ENCODE measurements around the gene RAPGEF2. TPM values are rescaled to one million over a fixed set of nuclear protein-coding genes. Genes with fewer than 3 reads are reported as not detected.

The RAPGEF2 gene
- total and polyA plus RNA-seq, 3 donors from 2014 or later, result 18.1 to 51.4 (median 38.9) TPM

DNA sequence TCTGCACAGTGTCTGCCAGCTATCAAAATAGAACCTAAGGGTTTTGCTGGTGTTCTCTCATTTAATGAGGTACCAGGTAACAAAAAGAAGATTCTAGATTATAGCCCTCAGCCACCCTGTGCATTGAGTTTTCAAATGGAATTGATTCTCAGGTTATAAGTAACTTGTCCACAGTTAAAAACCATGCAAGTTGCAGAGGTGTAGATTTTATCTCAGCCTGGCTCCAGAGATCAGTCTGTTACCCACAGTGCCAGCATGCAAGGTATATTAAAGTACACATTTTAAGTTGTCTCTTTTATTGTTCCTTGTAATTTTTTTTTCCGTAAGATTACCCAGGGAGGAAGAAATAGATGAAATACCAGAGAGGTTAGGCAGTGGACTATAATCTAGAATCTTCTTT is 59.7 kb downstream of the RAPGEF2 start:
- no peaks in the 10 kb centered on the region for H3K4me1 ChIP-seq
- H3K4me3 ChIP-seq, result no peak overlapping the region
- H3K36me3 ChIP-seq (ENCODE audit: low read depth, missing control alignments), result no peaks in the 10 kb centered on the region
- H3K27ac ChIP-seq, result no peak overlapping the region
- no peak for DNase-seq
- H3K27me3 ChIP-seq, result no peaks in the 10 kb centered on the region
- intact Hi-C loops (cut with DNase I; ENCODE audit: low total_unique reads), result no loop called here
- TF ChIP-seq POLR2A (IDR thresholded peaks at IDR 0.05), result no peak
- no peaks in the 10 kb centered on the region for H3K9me3 ChIP-seq
- 93 to 95% methylated on average over 1 of the region's 1 CpG for WGBS, 2 donors

DNA sequence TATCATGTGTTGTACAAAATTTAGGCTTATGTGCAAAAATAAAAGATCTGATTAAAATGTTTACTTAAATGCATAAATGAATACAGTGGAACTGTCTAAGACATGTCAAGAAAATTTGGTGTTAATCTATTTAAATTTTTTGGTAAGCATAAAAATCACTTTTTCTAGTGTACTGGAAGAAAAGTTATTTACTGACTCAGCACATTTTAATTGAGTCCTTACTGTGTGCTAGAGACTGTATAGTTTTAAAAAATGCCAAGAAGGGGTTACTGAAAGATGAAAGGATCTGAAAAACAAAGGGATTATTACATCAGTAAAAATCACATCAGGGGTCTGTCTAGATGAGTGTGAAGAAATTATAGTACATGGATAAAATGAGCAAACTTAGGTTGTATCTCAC is 60.6 kb downstream of the RAPGEF2 start:
- DNase-seq, result no peak
- Histone ChIP-seq H3K9me3 (no peaks in the 10 kb centered on the region), H3K36me3 (ENCODE audit: low read depth, missing control alignments) (no peaks in the 10 kb centered on the region), H3K4me1 (no peaks in the 10 kb centered on the region), H3K27ac (no peak overlapping the region), H3K27me3 (no peaks in the 10 kb centered on the region), H3K4me3 (no peak overlapping the region)
- intact Hi-C loops (cut with DNase I; ENCODE audit: low total_unique reads), result no loop called here
- TF ChIP-seq POLR2A (IDR thresholded peaks at IDR 0.05), result no peak
- TF ChIP-seq, protein P1, sequence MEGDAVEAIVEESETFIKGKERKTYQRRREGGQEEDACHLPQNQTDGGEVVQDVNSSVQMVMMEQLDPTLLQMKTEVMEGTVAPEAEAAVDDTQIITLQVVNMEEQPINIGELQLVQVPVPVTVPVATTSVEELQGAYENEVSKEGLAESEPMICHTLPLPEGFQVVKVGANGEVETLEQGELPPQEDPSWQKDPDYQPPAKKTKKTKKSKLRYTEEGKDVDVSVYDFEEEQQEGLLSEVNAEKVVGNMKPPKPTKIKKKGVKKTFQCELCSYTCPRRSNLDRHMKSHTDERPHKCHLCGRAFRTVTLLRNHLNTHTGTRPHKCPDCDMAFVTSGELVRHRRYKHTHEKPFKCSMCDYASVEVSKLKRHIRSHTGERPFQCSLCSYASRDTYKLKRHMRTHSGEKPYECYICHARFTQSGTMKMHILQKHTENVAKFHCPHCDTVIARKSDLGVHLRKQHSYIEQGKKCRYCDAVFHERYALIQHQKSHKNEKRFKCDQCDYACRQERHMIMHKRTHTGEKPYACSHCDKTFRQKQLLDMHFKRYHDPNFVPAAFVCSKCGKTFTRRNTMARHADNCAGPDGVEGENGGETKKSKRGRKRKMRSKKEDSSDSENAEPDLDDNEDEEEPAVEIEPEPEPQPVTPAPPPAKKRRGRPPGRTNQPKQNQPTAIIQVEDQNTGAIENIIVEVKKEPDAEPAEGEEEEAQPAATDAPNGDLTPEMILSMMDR (IDR thresholded peaks at IDR 0.05), result no peak

DNA sequence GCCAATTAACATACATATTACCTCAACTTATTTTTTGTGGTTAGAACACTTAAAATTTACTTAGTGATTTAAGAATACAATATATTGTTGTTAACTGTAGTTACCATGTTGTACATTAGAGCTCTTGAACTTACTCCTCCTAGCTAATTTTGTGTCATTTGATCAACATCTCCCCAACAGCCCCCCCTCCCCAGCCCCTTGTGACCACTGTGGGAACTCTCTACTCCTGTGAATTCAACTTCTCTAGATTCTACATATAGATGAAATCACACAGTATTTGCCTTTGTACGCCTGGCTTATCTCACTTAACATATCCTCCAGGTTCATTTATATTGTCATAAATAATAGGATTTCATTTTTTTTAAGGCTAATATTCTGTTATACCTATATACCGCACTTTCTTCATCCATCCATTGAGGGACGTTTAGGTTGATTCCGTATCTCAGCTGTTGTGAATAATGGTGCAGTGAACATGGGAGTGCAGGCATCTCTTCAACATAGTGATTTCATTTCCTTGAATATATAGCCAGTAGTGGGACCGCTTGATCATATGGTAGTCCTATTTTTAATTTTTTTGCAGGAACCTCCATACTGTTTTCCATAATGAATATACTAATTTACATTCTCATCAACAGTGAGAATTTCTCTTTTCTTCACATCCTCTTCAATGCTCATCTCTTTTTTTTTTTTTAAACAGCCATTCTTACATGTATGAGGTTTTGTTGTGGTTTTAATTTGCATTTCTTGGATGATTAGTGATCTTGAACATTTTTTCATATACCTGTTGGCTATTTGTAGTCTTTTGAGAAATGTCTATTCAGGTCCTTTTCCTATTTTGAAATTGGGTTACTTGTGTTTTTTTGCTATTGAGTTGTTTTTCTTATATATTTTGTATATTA is 66.8 kb downstream of the RAPGEF2 start:
- no peak for DNase-seq
- Histone ChIP-seq H3K4me3 (no peak overlapping the region), H3K9me3 (no peaks in the 10 kb centered on the region), H3K36me3 (ENCODE audit: low read depth, missing control alignments) (no peaks in the 10 kb centered on the region), H3K27ac (no peak overlapping the region), H3K27me3 (no peaks in the 10 kb centered on the region), H3K4me1 (no peaks in the 10 kb centered on the region)
- TF ChIP-seq, protein P1 (IDR thresholded peaks at IDR 0.05), result no peak
- no peak for TF ChIP-seq POLR2A (IDR thresholded peaks at IDR 0.05)
- 96 to 99% methylated on average over 5 of the region's 5 CpGs for WGBS, 2 donors
- intact Hi-C loops (cut with DNase I; ENCODE audit: low total_unique reads), result no loop called here

DNA sequence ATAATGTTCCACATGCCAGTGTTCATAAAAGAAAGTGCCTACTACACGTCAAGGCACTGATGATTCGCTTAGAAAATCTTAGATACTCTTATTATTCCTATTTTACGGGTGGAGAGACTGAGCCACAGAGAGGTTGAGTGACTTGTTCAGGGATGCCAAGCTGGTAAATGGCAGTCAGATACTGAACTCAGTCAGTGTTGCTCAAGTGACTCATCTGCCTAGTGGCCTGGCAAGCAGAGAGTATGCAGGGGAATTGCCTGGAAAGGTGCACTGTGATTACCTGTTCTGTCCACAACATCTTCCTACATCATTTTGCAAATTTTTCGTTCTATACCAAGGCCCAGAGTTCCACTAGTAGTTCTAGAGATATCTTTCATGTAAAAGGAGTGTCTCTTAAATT is 68.4 kb downstream of the RAPGEF2 start:
- no peaks in the 10 kb centered on the region for H3K27me3 ChIP-seq
- WGBS, 2 donors, result 89 to 93% methylated on average over 4 of the region's 4 CpGs
- H3K27ac ChIP-seq, result no peak overlapping the region
- H3K4me3 ChIP-seq, result no peak overlapping the region
- no peaks in the 10 kb centered on the region for H3K4me1 ChIP-seq
- no peak for TF ChIP-seq POLR2A (IDR thresholded peaks at IDR 0.05)
- H3K9me3 ChIP-seq, result no peaks in the 10 kb centered on the region
- intact Hi-C loops (cut with DNase I; ENCODE audit: low total_unique reads), result no loop called here
- no peaks in the 10 kb centered on the region for H3K36me3 ChIP-seq (ENCODE audit: low read depth, missing control alignments)
- no peak for DNase-seq

DNA sequence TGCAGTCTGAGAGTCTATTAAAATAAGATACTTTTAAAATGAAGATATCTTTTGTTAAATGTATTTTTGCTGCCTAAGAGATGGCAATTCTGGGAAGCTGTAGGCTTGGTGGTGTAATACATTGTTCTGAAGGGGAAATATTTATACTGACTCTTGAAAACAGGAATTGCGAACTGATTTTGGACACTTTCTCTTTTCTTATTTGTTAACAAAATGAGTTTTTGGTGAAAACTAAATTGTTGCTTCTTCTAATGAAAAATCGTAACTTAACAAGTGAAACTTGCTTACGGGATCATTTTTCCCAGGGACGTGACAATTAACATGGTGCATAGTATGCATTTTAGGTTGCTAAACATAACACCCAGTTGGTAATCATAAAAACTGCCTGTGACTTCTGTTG is 71.0 kb downstream of the RAPGEF2 start:
- Histone ChIP-seq H3K9me3 (no peaks in the 10 kb centered on the region), H3K4me1 (no peaks in the 10 kb centered on the region), H3K4me3 (no peak overlapping the region), H3K27ac (no peak overlapping the region), H3K36me3 (ENCODE audit: low read depth, missing control alignments) (no peaks in the 10 kb centered on the region), H3K27me3 (no peaks in the 10 kb centered on the region)
- intact Hi-C loops (cut with DNase I; ENCODE audit: low total_unique reads), result no loop called here
- no peak for TF ChIP-seq POLR2A (IDR thresholded peaks at IDR 0.05)
- TF ChIP-seq, protein P1 (IDR thresholded peaks at IDR 0.05), result no peak
- 78 to 85% methylated on average over 4 of the region's 4 CpGs for WGBS, 2 donors
- no peak for DNase-seq

DNA sequence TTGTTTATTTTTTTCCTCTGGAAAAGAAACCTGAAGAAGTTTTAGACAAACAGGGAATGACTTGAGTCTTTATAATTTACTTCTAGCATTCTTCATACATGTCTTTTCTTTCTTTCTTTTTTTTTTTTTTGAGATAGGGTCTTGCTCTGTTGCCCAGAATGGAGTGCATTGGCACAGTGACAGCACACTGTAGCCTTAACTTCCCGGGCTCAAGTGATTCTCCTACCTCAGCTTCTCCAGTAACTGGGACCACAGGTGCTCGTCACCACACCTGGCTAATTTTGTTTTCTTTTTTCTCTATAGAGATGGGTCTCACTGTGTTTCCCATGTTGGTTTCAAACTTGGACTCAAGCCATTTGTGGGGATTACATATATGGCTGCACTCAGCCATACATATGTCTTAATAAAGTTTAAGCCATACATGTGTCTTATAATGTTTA is 71.8 kb downstream of the RAPGEF2 start:
- no peaks in the 10 kb centered on the region for H3K27me3 ChIP-seq
- intact Hi-C loops (cut with DNase I; ENCODE audit: low total_unique reads), result no loop called here
- H3K9me3 ChIP-seq, result no peaks in the 10 kb centered on the region
- H3K27ac ChIP-seq, result no peak overlapping the region
- H3K4me1 ChIP-seq, result no peaks in the 10 kb centered on the region
- no peak for TF ChIP-seq POLR2A (IDR thresholded peaks at IDR 0.05)
- no peaks in the 10 kb centered on the region for H3K36me3 ChIP-seq (ENCODE audit: low read depth, missing control alignments)
- 80 to 82% methylated on average over 2 of the region's 2 CpGs for WGBS, 2 donors
- no peak overlapping the region for H3K4me3 ChIP-seq
- no peak for DNase-seq

Measured in testis (tissue), 3 donors.